GM12878 (cell line): ENCODE results near the gene TBC1D10A. TPM values are rescaled to one million over a fixed set of nuclear protein-coding genes. Genes with fewer than 3 reads are reported as not detected.

ENCODE experiments used
- CHD1 ChIP-seq: IDR thresholded peaks from 2 replicates; pipeline ENCODE4 v1.6.1; 2012; ENCODE audit warnings: low read depth, low read length, improper control_type of control experiment
- FOS ChIP-seq: IDR thresholded peaks from 3 replicates; pipeline ENCODE4 v1.6.1; 2011; ENCODE audit warnings: borderline replicate concordance; ENCODE audit not compliant: insufficient read length; ENCODE audit errors: extremely low read depth
- GATAD2B ChIP-seq: fragments of 450-650 bp; conservative IDR thresholded peaks from 2 replicates; pipeline ENCODE4 v1.6.1; 2017; ENCODE audit warnings: low read depth, mild to moderate bottlenecking, moderate library complexity
- HDAC2 ChIP-seq: fragments of 200-600 bp; sonication (generic); IDR thresholded peaks from 2 replicates; pipeline ENCODE4 v1.6.1; 2017
- HDGF ChIP-seq: fragments of 450-650 bp; IDR thresholded peaks from 2 replicates; pipeline ENCODE4 v1.6.1; 2016; ENCODE audit warnings: antibody characterized with exemption
- IKZF1 ChIP-seq: fragments of 450-650 bp; conservative IDR thresholded peaks from 2 replicates; pipeline ENCODE4 v1.6.1; 2017; ENCODE audit warnings: antibody characterized with exemption, mild to moderate bottlenecking
- IRF3 ChIP-seq: fragments of 450-650 bp; IDR thresholded peaks from 2 replicates; pipeline ENCODE4 v1.6.1; 2014; ENCODE audit warnings: mild to moderate bottlenecking
- KLF5 ChIP-seq: fragments of 450-650 bp; IDR thresholded peaks from 2 replicates; pipeline ENCODE4 v1.6.1; 2014; ENCODE audit warnings: mild to moderate bottlenecking; ENCODE audit not compliant: partially characterized antibody
- MEF2B ChIP-seq: fragments of 450-650 bp; IDR thresholded peaks from 2 replicates; pipeline ENCODE4 v1.6.1; 2018; ENCODE audit warnings: mild to moderate bottlenecking, moderate library complexity; ENCODE audit not compliant: partially characterized antibody, poor library complexity, severe bottlenecking
- MTA2 ChIP-seq: fragments of 450-650 bp; IDR thresholded peaks from 2 replicates; pipeline ENCODE4 v1.6.1; 2016; ENCODE audit warnings: low read depth, mild to moderate bottlenecking, moderate library complexity
- NR2C1 ChIP-seq: fragments of 450-650 bp; IDR thresholded peaks from 2 replicates; pipeline ENCODE4 v1.6.1; 2017; ENCODE audit warnings: antibody characterized with exemption, mild to moderate bottlenecking, moderate library complexity
- NR2C2 ChIP-seq: IDR thresholded peaks from 2 replicates; pipeline ENCODE4 v1.6.1; 2011; ENCODE audit warnings: borderline replicate concordance, low read depth; ENCODE audit not compliant: control insufficient read depth, insufficient read length
- RELB ChIP-seq: fragments of 450-650 bp; IDR thresholded peaks from 2 replicates; pipeline ENCODE4 v1.6.1; 2017; ENCODE audit warnings: low read depth, mild to moderate bottlenecking, moderate library complexity
- RUNX3 ChIP-seq: IDR thresholded peaks from 2 replicates; pipeline ENCODE4 v1.6.1; 2012; ENCODE audit warnings: low read length, inconsistent platforms
- SMAD1 ChIP-seq: fragments of 450-650 bp; IDR thresholded peaks from 2 replicates; pipeline ENCODE4 v1.6.1; 2018; ENCODE audit warnings: mild to moderate bottlenecking, low read depth; ENCODE audit not compliant: partially characterized antibody
- TBL1XR1 ChIP-seq: IDR thresholded peaks from 2 replicates; pipeline ENCODE4 v1.6.1; 2012; ENCODE audit warnings: low read depth, low read length, improper control_type of control experiment
- ZNF207 ChIP-seq: fragments of 450-650 bp; IDR thresholded peaks from 2 replicates; pipeline ENCODE4 v1.6.1; 2014; ENCODE audit warnings: antibody characterized with exemption, mild to moderate bottlenecking, borderline replicate concordance
- ZNF384 ChIP-seq: IDR thresholded peaks from 2 replicates; pipeline ENCODE4 v1.6.1; 2012; ENCODE audit warnings: low read depth, mild to moderate bottlenecking, low read length, improper control_type of control experiment, borderline replicate concordance
- polyA plus RNA-seq, 11 experiments: library from polyadenylated mRNA; depleted of rRNA in 4 of 11; unstranded in 6 of 11; stranded (reverse) in 5 of 11; fragments of >200 nt; fragmentation: Nextera tagmentation in 4 of 11; fragmentation: Illumina TruSeq in 1 of 11; extraction: Ambion mirVana in 4 of 11; extraction: Trizol in 1 of 11; gene quantifications; 1 replicate in 1 of 11; 2 replicates in 10 of 11; pipeline versions ENCODE4 v1.2.1 to v1.2.3, GENCODE V29; 2011 to 2016; ENCODE audit warnings: inconsistent platforms in 2 of 11, missing spikeins in 2 of 11, low read depth in 1 of 11
- total RNA-seq, 4 experiments: library from RNA; depleted of rRNA in 3 of 4; stranded (reverse); fragments of >200 nt in 3 of 4; fragmentation: Illumina TruSeq in 1 of 4; extraction: Trizol in 1 of 4; gene quantifications; 2 replicates each; pipeline versions ENCODE4 v1.2.1 to v1.2.3, GENCODE V29; 2013 to 2021
- TF ChIP-seq, protein P1 (sequence below): fragments of 450-650 bp; IDR thresholded peaks from 2 replicates; pipeline ENCODE4 v1.6.1; 2016; ENCODE audit warnings: mild to moderate bottlenecking
- TF ChIP-seq, protein P2 (sequence below): IDR thresholded peaks from 2 replicates; pipeline ENCODE4 v1.6.1; 2011; ENCODE audit warnings: low read depth, mild to moderate bottlenecking, low read length, moderate library complexity, borderline replicate concordance; ENCODE audit errors: extremely low read depth
- TF ChIP-seq, protein P3 (sequence below): fragments of 450-650 bp; IDR thresholded peaks from 2 replicates; pipeline ENCODE4 v1.6.1; 2016; ENCODE audit warnings: mild to moderate bottlenecking

The TBC1D10A gene
- total and polyA plus RNA-seq, 10 of the 15 experiments (the other 5 are each of a cell fraction or from before 2014, with no cell fraction given) = 0.27 to 25.7 (median 15.3) TPM

- TF ChIP-seq ZNF384 (no peak), CHD1 (no peak), ZNF207 (no peak), RELB (no peak), IKZF1 (no peak), GATAD2B (peak; percentile 50), MTA2 (0 out of 2 replicates have a peak, but pooled peaks have one; percentile 9), TBL1XR1 (no peak), HDAC2 (no peak), FOS (no peak), RUNX3 (peak; percentile 60), KLF5 (peak; percentile 14), NR2C1 (no peak), MEF2B (no peak), SMAD1 (peak; percentile 50), IRF3 (no peak), NR2C2 (no peak), HDGF (0 out of 2 replicates have a peak, but pooled peaks have one; percentile 32)
- TF ChIP-seq, protein P1, sequence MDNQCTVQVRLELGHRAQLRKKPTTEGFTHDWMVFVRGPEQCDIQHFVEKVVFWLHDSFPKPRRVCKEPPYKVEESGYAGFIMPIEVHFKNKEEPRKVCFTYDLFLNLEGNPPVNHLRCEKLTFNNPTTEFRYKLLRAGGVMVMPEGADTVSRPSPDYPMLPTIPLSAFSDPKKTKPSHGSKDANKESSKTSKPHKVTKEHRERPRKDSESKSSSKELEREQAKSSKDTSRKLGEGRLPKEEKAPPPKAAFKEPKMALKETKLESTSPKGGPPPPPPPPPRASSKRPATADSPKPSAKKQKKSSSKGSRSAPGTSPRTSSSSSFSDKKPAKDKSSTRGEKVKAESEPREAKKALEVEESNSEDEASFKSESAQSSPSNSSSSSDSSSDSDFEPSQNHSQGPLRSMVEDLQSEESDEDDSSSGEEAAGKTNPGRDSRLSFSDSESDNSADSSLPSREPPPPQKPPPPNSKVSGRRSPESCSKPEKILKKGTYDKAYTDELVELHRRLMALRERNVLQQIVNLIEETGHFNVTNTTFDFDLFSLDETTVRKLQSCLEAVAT = 0 out of 2 replicates have a peak, but pooled peaks have one; percentile 20
- TF ChIP-seq, protein P2, sequence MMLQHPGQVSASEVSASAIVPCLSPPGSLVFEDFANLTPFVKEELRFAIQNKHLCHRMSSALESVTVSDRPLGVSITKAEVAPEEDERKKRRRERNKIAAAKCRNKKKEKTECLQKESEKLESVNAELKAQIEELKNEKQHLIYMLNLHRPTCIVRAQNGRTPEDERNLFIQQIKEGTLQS = no peak
- TF ChIP-seq, protein P3, sequence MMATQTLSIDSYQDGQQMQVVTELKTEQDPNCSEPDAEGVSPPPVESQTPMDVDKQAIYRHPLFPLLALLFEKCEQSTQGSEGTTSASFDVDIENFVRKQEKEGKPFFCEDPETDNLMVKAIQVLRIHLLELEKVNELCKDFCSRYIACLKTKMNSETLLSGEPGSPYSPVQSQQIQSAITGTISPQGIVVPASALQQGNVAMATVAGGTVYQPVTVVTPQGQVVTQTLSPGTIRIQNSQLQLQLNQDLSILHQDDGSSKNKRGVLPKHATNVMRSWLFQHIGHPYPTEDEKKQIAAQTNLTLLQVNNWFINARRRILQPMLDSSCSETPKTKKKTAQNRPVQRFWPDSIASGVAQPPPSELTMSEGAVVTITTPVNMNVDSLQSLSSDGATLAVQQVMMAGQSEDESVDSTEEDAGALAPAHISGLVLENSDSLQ = no peak
These were observed 60.0 kb downstream of the TBC1D10A start, which contains the start of gene OSM (continued) for GRCh38 chr22:30266445-30267381.
